HG03439 (cell line): ENCODE data around the gene FAM53A.

ENCODE experiments used
- ATAC-seq: cut with Tn5 transposase; IDR thresholded peaks from one replicate; pipeline ENCODE4 v1.9.1; 2021; ENCODE audit warnings: mild to moderate bottlenecking, moderate library complexity; ENCODE audit not compliant: unreplicated experiment

FAM53A gene

GRCh38 chr4:1595789-1596325 lies 88.3 kb downstream of the FAM53A start:
- ATAC-seq, result no peak

- no peak for ATAC-seq
Measured at GRCh38 chr4:1594871-1595788, 89.0 kb downstream of the FAM53A start.

- ATAC-seq, result no peak
Measured at GRCh38 chr4:1593881-1594345, 90.2 kb downstream of the FAM53A start.

- ATAC-seq, result no peak
Measured at GRCh38 chr4:1593458-1593857, 90.7 kb downstream of the FAM53A start.

- ATAC-seq, result no peak
Measured at GRCh38 chr4:1592709-1593417, 91.2 kb downstream of the FAM53A start.

GRCh38 chr4:1592068-1592708 lies 91.9 kb downstream of the FAM53A start:
- no peak for ATAC-seq

- ATAC-seq, result no peak
Measured at GRCh38 chr4:1591107-1591506, 93.0 kb downstream of the FAM53A start.

GRCh38 chr4:1590244-1590643 lies 93.9 kb downstream of the FAM53A start:
- no peak for ATAC-seq
